Measurements from ENCODE around the gene CSPG5.

DNA sequence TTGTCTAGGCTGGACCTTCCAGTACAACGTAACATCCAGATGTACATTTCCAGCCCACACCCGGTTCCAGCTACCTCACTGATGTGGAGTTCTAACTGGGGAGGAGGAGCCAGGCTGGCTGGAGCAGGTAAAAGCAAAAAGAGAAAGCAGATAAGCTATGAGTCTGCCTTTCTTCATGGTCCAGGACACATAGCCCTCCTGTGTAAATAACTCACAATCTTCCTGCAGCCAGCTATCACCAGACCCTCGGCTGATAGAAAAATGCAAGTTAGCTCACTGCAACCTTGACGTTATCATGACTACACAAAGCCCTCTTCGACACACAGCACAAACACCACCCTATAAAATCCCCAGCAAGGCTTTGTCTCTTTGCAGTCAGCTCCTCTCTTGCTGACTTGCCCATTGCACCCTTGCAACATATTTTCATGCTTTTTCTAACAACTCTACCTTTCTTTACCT lies 44.6 kb downstream of the CSPG5 start:
- no peak for TF ChIP-seq POLR2AphosphoS5 (IDR thresholded peaks at IDR 0.05; ENCODE audit: low read depth, low read length)
- no peak for TF ChIP-seq JUND (IDR thresholded peaks at IDR 0.05)
- TF ChIP-seq, protein P1, sequence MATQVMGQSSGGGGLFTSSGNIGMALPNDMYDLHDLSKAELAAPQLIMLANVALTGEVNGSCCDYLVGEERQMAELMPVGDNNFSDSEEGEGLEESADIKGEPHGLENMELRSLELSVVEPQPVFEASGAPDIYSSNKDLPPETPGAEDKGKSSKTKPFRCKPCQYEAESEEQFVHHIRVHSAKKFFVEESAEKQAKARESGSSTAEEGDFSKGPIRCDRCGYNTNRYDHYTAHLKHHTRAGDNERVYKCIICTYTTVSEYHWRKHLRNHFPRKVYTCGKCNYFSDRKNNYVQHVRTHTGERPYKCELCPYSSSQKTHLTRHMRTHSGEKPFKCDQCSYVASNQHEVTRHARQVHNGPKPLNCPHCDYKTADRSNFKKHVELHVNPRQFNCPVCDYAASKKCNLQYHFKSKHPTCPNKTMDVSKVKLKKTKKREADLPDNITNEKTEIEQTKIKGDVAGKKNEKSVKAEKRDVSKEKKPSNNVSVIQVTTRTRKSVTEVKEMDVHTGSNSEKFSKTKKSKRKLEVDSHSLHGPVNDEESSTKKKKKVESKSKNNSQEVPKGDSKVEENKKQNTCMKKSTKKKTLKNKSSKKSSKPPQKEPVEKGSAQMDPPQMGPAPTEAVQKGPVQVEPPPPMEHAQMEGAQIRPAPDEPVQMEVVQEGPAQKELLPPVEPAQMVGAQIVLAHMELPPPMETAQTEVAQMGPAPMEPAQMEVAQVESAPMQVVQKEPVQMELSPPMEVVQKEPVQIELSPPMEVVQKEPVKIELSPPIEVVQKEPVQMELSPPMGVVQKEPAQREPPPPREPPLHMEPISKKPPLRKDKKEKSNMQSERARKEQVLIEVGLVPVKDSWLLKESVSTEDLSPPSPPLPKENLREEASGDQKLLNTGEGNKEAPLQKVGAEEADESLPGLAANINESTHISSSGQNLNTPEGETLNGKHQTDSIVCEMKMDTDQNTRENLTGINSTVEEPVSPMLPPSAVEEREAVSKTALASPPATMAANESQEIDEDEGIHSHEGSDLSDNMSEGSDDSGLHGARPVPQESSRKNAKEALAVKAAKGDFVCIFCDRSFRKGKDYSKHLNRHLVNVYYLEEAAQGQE (IDR thresholded peaks at IDR 0.05; ENCODE audit: low read depth) = no peak
- TF ChIP-seq, protein P2, sequence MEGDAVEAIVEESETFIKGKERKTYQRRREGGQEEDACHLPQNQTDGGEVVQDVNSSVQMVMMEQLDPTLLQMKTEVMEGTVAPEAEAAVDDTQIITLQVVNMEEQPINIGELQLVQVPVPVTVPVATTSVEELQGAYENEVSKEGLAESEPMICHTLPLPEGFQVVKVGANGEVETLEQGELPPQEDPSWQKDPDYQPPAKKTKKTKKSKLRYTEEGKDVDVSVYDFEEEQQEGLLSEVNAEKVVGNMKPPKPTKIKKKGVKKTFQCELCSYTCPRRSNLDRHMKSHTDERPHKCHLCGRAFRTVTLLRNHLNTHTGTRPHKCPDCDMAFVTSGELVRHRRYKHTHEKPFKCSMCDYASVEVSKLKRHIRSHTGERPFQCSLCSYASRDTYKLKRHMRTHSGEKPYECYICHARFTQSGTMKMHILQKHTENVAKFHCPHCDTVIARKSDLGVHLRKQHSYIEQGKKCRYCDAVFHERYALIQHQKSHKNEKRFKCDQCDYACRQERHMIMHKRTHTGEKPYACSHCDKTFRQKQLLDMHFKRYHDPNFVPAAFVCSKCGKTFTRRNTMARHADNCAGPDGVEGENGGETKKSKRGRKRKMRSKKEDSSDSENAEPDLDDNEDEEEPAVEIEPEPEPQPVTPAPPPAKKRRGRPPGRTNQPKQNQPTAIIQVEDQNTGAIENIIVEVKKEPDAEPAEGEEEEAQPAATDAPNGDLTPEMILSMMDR (IDR thresholded peaks at IDR 0.05 in 2 of 3, conservative IDR thresholded peaks at IDR 0.05 in 1 of 3; ENCODE audit: borderline replicate concordance in 1 of 3, insufficient read depth in 1 of 3, low read depth in 2 of 3, low read length in 2 of 3) = no peak
- no peak for TF ChIP-seq ZNF274 (IDR thresholded peaks at IDR 0.05; ENCODE audit: low read depth, low read length)
- no peak for TF ChIP-seq ELF1 (IDR thresholded peaks at IDR 0.05; ENCODE audit: borderline replicate concordance, low read depth)
- no peak for TF ChIP-seq SP1 (IDR thresholded peaks at IDR 0.05; ENCODE audit: low read depth)
- no peak for TF ChIP-seq YY1 (IDR thresholded peaks at IDR 0.05; ENCODE audit: extremely low read depth, insufficient replicate concordance, low read depth, low read length)
- no peak for TF ChIP-seq SIN3A (IDR thresholded peaks at IDR 0.05; ENCODE audit: low read depth)
- TF ChIP-seq EZH2 (IDR thresholded peaks at IDR 0.05) = no peak
- no peak for TF ChIP-seq RAD21 (IDR thresholded peaks at IDR 0.05; ENCODE audit: low read depth)

Data from HCT116 (cell line).